HG03103 (cell line): ENCODE results near the gene C5orf46.
"Not testable (repeated sequence)": the region's sequence is repeated elsewhere in the genome, so short reads cannot be mapped to it uniquely, and the experiment has no call there.

Experiments used
- ATAC-seq: cut with Tn5 transposase; IDR thresholded peaks from one replicate; pipeline ENCODE4 v1.9.1; 2021; ENCODE audit warnings: low read depth; ENCODE audit not compliant: unreplicated experiment

The C5orf46 gene

DNA sequence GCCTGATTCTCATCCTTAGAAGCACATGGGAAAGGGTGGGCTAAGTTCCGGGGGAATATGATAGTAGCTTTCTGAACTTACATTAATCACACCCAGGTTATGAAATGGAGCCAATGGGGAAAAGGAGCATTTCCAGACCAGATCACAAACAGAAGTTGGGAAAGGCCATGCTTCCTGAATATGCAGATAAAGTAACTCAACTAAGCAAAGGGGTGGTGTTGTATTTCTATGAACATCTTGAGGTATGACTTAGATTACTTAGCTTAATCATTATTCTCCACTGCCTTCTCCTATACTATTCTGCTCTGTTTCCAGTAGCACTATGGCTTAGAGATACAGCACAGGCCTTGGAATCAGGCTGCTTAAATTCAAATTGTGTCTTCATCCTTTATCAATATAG, 10.5 kb downstream of the C5orf46 start:
- no peak for ATAC-seq

DNA sequence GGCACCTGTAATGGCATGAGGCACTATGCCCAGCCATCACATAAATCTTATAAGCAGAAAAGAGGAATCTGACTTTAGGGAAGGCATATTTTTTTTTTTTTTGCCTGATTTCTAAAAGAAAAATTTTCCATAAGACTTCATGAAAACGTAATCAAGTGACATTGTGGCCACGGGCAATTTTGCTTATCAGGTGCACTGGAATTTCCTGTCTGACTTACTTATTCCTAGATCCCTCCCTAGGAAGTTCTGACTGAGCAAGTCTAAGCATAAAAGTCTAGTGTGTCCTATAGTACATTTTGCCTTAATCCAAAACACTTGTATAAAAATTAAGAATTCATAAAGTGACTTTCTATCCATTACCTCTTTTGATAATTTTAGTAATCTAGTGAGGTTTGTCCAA, 12.5 kb downstream of the C5orf46 start:
- ATAC-seq: no peak

DNA sequence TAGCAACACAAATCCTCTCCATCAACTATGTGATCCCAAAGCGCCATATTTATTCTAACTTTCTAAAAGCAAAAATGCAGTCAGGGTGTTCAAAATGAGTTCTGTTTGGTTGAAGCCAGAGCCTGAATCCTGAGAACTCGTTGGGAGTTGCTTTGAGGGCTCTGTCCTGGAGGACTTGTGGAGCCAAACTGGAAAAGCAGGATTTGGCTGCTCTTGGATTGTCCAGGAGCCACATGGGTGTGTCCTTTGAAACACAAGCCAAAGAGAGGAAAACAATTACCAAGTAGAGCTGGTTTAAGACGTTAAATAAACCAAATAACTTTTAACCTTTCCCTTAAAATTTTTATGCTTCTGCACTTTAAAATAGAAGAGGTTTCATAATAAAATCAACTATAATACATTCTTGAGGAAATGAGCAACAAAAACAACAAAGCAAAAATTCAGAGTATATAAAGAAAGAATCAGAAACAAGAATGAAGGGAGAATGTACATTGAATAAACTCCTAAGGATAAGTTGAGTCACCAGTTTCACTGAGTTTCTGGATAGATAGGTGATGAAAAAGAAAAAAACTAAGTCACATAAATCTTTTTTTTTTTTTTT, 13.5 kb downstream of the C5orf46 start:
- ATAC-seq: no peak

DNA sequence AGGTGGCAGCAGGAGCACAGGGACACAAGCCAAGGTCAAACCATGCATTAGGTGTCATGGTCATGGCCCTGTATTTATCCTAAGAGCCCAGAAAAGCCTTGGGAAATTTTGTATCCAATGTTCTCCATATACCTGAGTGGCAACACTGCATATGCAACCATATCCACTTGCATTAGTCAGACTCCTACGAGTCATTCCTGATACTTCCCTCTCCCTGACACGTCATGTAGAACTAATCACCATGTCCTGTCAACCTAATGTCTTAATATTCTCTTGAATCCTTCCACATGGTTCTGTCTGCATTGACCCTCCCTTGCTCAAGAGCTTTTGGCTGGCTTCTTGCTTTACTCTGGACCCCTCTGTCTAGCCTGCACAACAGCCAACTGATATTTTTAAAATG, 18.4 kb downstream of the C5orf46 start:
- no peak for ATAC-seq

DNA sequence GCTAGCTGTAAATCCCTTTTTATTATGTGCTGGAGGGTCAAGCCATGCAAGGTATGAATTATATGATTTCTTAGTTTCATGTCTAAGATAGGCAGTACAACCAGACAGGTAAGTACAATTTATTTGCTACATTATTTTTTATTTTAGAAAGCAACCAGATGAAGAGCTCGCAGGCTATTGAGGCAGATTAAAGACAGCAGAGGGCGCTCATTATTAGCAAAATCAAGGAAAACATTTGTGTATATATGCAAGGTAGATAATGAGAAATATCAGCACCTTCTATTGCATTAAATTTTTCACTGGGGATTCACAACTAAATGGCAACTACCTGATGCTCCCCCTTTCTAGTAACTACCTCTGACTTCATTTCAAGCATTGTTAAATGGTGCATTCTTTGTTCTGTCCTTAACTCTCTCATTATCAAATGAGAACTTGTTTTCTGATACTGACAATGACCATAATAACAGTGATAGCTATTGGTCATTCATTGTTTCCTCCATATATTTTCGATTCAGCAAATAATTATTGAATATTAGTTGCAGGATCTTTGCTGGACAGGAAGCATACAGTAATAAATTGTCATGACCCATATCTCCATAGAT, 19.2 kb downstream of the C5orf46 start:
- ATAC-seq: no peak

DNA sequence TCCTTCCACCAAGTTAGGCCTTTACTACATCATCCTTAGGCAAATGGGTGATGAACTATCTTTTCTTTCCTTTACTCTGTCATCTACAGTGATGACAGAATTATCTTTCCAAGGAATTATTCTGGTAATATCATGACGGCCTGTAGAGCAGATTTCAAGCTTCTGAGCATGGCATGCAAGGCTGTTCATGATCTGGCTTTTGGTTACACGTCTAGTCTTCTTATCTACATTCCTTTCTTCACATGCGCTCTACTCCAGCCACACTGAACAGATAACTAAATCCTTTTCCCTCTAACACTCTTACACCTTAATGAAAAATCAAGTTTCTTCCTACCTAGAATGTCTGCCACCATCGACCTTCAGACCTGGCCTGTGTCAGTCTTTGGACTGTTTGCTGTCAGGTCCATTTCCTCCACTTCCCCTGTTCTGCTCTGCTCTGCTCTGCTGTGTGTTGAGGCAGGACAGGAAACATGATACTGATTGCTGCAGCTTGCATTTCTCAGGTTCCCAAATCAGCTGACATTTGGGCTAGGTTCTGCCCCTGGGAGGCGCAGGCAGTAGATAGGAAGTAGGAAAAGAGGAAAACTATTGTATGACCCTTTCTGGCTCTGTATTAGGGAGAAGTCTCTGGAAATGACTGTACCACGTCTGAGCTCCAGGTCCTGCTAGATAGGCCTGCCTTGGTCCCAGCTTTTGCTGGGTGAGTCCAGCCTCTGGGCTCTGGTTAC, 23.6 kb downstream of the C5orf46 start:
- no peak for ATAC-seq

DNA sequence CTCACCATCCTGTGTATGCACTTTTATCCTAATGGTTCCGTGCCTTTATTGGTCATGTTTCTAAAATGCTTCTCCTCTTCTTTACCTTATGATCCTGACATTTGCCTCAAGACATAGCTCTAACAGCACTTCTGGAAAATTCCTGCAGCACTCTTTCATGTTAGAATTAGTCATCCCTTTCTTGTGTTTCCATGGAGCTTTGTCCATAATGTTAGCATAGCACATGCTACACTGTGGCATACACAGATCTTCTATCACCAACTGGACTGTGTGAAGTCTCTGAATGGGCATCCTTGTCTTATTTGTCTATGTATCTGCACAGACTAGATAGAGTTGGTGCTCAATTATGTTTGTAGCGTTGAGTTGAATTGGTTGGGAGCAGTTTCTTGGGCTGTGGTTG, 25.9 kb downstream of the C5orf46 start:
- ATAC-seq: no peak

DNA sequence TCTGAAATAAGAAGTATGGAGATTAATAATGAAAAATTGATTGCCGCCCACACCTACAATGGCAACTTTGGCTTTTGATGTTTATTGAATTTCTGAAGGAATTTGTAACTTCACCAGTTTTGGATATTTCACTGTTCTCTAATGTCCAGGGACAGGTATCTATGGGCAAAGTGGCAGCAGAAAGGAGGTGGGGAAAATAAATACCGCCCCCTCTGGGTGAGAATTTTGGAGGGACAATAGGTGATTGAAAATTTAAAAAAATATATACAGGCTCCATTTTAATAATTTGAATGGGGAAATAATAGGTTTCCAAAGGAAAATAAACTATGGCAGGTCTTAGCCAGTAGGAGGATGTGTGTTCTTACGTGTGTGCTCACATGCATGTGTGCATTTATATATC, 26.6 kb downstream of the C5orf46 start:
- no peak for ATAC-seq

DNA sequence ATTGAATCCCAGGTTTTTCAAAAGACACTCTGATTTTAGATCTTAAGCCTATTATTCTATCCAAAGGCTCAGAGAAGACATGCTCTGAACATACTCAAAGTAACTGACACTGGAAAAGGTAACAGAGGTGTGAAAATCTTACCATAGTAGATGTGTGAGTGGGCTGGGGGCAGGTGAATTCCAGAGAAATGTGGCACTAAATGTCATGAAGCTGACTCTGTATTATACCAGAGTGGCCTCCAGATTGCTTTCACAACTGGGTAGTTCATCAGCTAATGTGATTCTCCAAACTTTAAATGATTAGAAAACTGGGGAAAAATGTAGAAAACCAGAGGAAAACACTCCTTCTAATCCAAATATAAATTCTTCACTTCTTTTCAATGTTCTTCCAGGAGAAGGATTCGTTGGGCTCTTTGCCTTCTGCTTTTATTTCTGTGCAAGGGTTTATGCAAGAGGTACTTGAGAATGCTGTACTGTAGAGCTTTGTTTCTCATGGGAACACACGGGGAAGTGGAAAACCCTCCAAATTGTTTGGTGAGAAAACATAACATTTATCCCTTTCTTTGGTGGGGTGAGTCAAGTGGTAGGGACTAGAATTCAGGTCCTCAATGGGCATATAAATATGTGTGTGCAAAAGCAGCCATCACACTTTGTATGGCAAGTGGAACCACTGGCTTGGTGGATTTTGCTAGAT, 28.1 kb downstream of the C5orf46 start, which contains the start of gene SCGB3A2:
SCGB3A2 (plus strand) TSS at position 646 of the 694 bp plus-strand sequence. CDS start 93 bp downstream, outside the sequence.
- ATAC-seq: no peak

DNA sequence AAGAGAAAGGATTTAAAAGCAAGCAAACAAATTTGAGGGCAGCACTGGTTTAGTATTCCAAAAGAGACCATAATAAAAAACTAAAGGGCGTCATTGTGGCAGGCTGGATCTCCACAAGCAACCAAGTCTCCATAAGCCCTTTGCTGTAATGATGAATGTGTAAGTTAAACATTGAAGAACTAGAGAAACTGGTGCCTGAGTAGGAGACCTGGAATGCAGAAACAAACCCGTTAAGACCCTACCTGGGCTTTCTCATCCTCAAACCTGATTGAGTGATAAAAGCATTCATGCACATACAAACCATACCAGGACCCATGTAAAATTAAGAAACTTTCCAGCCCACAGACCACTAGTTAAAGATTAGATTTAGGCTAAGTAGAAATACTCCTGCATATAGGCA, 29.7 kb downstream of the C5orf46 start:
- no peak for ATAC-seq

DNA sequence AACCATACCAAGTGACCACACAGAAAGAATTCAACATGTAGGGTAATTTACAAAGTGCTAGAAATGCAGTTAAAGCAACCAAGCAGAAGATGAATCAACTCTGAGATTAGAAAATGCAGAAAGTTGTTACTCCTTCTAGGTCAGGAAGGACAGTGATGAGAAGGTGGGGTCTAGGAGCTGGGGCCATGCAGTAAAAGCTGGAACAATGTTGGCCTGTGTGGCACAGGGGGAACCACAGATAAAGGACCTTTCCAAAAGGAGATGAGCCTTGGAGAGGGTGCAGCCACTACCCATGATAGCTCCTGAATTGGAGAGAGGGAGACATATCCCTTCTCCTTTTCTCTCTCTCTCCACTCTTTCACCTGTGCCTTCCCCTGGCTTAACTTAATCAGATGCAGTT, 30.2 kb downstream of the C5orf46 start:
- no peak for ATAC-seq

DNA sequence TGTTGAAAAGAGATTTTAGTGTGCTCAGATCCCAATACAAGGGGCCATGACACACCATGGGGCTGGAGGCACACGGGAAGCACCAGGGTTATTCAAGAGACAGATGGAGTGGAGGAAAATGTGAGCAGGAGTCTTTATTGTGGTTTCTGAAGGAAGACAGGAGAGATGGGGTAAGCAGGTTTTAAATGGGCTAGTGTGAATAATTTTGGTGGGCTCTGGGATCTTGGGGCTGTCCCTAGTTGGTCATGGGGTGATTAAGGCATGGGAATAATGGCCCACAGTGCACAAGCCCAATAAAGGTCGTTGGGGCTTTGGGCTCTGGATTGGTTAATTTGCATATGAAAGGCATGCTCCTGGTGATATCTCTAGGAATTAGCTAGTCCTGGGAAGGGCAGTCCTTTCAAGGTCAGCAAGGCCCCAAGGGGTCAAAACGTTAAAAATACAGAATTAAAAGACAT, 31.4 kb downstream of the C5orf46 start:
- no peak for ATAC-seq

DNA sequence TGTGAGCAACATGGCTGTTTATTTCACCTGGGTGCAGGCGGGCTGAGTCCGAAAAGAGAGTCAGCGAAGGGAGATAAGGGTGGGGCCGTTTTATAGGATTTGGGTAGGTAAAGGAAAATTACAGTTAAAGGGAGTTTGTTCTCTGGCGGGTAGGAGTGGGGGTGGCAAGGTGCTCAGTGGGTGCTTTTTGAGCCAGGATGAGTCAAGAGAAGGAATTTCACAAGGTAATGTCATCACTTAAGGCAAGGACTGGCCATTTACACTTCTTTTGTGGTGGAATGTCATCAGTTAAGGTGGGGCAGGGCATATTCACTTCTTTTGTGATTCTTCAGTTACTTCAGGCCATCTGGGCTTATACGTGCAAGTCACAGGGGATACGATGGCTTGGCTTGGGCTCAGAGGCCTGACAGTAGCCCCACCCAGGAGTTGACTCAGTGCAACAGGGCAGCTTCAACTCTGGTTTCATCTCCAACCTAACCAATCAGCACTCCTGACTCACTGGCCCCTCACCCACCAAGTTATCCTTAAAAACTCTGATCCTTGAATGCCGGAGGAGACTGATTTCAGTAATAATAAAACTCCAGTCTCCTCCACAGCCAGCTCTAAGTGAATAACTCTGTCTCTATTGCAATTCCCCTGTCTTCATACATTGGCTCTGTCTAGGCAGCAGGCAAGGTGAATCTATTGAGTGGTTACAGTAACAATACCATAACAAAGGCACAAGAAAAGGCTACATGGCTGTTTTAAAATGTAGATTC, 32.0 kb downstream of the C5orf46 start:
- ATAC-seq: not testable (repeated sequence)

DNA sequence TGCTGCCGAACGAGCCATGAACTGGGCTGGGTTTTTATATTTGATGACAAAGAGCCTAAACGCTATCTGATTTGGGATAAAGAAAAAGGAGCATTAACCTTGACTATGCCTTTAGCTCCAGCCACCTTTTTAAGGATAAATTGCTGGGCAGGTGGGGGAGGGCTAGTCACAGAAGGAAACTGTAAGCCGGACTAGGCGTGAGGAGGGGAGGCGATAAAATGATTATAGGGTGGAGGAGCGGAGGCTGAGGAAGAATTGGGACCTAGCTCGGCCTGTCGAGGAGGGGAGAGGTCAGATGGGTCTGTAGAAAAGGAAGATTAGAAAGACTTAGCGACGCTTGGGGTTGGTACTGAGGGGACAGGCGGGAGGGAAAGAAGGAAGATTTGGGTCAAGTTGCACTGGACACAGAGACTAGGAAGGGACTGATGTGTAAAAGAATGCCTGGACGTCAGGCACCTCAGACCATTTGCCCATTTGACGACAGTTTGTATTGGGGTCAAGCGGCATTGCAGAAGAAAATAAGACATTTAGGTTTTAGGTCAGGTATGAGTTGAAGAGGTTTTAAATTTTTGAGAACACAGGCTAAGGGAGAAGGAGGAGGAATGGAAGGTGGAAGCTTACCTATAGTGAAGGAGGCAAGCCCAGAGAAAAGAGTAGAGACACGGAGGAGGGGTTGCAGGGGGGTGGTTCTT, 33.4 kb downstream of the C5orf46 start:
- ATAC-seq: not testable (repeated sequence)

DNA sequence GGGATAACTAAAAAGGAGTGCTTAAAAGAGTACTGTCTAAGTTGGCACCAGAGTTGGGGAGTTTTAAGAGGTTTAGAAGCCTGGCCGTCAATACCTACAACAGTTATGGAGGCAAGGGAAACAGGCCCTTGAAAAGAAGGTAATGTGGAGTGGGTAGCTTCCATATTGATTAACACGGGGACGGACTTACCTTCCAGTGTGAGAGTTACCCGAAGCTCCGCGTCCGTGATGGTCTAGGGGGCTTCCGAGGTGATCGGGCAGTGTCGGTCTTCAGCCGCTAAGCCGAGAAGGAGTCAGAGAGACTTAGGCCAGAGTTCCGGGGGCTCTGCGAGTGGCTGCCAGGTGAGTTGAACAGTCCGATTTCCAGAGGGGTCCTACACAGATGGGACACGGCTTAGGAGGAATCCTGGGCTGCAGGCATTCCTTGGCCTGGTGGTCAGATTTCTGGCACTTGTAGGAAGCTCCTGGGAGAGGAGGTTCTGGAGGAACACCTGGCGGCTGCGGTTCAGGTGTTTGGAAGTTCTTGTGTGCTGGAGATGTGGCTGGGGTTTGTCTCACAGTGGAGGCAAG, 34.3 kb downstream of the C5orf46 start:
- not testable (repeated sequence) for ATAC-seq

DNA sequence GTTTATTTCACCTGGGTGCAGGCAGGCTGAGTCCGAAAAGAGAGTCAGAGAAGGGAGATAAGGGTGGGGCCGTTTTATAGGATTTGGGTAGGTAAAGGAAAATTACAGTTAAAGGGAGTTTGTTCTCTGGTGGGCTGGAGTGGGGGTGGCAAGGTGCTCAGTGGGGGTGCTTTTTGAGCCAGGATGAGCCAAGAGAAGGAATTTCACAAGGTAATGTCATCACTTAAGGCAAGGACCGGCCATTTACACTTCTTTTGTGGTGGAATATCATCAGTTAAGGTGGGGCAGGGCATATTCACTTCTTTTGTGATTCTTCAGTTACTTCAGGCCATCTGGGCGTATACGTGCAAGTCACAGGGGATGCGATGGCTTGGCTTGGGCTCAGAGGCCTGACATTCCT, 36.4 kb downstream of the C5orf46 start:
- not testable (repeated sequence) for ATAC-seq

DNA sequence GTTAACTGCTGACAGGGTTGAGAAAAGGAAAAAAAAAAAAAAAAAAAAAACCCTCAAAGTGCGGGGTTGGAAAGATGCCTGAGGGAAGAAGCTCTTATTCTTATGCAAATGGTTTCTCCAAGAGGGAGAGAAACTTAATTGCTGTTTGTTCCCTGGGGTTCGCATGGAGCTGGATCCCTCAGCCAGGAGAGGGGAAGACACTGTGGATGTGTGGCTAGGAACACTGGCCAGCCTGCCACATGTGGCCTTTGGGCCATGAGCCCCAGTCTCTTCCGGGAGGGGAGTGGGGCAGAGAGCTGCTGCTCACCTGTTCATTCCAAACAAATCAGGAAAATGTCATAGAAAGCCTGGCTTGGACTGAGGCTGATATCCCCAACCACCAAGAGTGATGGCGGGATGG, 37.2 kb downstream of the C5orf46 start:
- ATAC-seq: no peak

DNA sequence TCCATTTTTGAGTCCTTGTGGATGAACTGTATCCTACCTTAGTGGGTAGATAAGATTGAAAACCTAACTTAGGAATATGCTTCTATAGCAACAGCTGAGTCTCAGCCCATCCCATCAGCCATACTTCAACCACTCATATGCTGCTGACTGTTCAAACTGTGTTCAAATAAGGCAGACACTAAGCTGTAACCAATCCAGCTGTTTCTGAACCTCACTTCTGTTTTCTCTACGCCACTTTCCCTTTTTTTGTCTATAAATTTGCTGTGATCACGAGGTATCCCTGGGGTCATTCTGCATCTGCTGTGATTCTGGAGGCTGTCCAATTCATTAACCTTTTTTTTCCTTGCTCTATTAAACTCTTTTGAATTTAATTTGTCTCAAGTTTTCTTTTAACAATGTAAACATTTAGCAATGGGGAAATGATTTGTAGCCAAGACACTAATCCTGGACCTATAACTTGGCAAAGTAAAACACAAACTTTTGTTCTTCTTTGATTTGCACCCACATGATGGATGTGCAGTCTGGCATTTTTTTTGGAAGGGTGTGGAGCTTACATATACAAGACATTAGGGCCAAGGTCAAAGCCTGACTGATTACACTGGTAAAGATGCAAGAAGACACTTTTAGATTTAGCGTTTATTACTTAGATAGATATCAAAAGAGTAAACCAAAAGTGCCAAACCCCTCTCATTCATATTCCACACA, 42.7 kb downstream of the C5orf46 start:
- ATAC-seq: no peak

DNA sequence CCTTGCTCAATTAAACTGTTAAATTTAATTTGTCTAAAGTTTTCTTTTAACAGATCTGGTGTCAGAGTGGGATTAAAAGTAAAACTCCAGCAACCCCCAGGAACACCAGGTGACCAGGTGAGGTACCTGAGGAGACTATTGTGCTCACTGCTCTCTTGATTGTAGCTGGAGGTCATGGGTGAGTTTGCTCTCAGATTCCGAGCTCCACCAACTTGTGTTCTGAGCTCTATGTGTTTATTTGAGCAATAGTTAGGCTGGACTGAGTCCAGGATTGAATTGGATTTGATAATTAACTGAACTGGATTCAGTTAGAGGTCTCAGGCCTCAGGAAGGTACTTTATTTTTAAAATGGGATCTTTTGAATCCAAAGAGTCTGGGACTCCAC, 45.7 kb downstream of the C5orf46 start:
- no peak for ATAC-seq
